Ovary (tissue), 3 donors: ENCODE measurements around the gene TMSB15B.

ENCODE experiments used
- EP300 ChIP-seq: sonication (generic); formaldehyde crosslinking; IDR thresholded peaks from one replicate; pipeline ENCODE4 v1.6.1; 2017; ENCODE audit warnings: antibody characterized with exemption
- POLR2A ChIP-seq: fragments of 450-650 bp; IDR thresholded peaks from one replicate; pipeline ENCODE4 v1.6.1; 2017; ENCODE audit warnings: antibody characterized with exemption, mild to moderate bottlenecking, moderate library complexity
- TF ChIP-seq, protein P1 (sequence below), 3 donors: fragments of 450-650 bp in 2 of 3; fragments of 200-600 bp in 1 of 3; IDR thresholded peaks; one replicate each; pipeline versions ENCODE4 v1.5.1 to v1.8.0; 2016 to 2022; ENCODE audit warnings: antibody characterized with exemption in 3 of 3, mild to moderate bottlenecking in 1 of 3
- donor health status: DM: no; HTN: no; CAD: no.

DNA sequence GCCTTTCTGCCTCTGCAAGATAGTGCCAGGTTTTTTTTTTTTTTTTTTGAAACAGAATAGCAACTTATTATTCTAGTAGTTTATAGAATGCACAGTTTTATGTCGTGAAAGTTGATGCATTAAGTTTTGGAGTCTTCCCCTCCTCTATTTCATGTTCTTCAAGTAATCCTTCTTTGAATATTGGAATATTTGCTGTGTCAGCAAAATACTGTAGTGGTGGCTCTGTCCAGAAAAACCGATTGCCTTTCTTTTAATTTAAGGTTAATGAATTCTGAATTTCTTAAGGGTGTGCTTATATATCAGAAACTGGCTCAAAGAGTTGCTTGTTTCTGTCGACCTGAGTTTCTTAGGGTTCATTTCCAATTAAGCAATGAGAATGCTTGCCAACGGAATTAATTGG lies 34.8 kb upstream of the TMSB15B start:
- TF ChIP-seq, protein P1, sequence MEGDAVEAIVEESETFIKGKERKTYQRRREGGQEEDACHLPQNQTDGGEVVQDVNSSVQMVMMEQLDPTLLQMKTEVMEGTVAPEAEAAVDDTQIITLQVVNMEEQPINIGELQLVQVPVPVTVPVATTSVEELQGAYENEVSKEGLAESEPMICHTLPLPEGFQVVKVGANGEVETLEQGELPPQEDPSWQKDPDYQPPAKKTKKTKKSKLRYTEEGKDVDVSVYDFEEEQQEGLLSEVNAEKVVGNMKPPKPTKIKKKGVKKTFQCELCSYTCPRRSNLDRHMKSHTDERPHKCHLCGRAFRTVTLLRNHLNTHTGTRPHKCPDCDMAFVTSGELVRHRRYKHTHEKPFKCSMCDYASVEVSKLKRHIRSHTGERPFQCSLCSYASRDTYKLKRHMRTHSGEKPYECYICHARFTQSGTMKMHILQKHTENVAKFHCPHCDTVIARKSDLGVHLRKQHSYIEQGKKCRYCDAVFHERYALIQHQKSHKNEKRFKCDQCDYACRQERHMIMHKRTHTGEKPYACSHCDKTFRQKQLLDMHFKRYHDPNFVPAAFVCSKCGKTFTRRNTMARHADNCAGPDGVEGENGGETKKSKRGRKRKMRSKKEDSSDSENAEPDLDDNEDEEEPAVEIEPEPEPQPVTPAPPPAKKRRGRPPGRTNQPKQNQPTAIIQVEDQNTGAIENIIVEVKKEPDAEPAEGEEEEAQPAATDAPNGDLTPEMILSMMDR (IDR thresholded peaks at IDR 0.05) = no peak
- TF ChIP-seq POLR2A (no peak), EP300 (no peak)
